Right forelimb (tissue), 1 donor: ENCODE data around the gene FAM156B.
A peak's percentile ranks its signal among the peaks of the same experiment; 100 is the strongest.
"Not testable (repeated sequence)": the region's sequence is repeated elsewhere in the genome, so short reads cannot be mapped to it uniquely, and the experiment has no call there.

ENCODE experiments used
- DNase-seq: peaks from one replicate; pipeline ENCODE4 v3.0.0-alpha.2; 2018

FAM156B gene

DNA sequence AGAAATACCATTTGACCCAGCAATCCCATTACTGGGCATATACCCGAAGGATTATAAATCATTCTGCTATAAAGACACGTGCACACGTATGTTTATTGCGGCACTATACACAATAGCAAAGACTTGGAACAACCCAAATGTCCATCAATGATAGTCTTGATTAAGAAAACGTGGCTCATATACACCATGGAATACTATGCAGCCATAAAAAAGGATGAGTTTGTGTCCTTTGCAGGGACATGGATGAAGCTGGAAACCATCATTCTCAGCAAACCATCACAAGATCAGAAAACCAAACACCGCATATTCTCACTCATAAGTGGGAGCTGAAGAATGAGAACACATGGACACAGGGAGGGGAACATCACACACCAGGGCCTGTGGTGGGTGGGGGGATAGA lies 33.1 kb downstream of the FAM156B start:
- DNase-seq, result not testable (repeated sequence)

DNA sequence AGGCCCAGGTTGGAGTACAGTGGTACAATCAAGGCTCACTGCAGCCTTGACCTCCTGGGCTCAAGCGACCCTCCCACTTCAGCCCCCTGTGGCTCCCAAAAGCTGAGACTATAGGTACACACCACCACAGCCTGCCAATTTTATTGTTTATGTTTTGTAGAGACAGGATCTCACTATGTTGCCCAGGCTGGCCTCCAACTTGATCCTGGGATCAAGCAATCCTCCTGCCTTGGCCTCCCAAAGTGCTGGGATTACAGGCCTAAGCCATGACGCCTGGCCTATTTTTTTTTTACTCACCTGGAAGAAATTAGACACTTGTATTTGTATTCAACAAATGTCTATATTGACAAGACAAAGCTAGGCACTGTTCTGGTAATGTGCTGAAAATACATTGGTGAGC lies 36.1 kb downstream of the FAM156B start:
- DNase-seq, result no peak

DNA sequence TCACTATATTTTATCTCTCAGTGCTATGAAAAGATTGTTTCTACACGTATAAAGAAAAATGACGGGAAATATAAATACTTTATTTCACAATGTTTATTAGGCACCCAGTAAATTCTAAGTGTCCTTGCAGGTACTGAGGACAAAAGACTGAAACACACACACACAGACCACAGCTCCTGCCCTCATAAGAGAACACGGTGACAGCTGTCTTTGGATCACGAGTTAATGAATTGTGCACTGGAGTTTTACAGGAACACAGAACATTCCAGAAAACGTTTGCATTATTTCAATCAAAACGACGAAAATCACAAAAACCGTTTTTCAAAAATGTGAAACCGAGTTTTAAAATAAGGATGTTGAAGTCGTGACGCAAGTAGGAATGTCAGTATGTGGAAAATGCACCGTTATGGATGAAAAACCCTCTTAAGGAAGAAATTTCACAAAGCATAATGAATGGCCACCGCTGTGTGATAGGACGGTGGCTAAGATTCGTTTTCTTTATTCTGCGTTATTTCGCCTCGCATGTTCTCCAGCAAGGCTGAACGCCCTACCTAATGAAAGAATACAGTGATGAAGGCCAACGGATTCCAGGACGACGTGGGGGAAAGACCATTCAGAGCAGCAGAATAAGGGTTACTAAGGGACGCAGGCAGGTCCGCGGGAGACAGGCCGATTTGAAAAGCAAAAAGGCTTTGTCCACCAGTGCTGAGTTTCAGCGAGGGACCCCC lies 37.0 kb downstream of the FAM156B start:
- no peak for DNase-seq

DNA sequence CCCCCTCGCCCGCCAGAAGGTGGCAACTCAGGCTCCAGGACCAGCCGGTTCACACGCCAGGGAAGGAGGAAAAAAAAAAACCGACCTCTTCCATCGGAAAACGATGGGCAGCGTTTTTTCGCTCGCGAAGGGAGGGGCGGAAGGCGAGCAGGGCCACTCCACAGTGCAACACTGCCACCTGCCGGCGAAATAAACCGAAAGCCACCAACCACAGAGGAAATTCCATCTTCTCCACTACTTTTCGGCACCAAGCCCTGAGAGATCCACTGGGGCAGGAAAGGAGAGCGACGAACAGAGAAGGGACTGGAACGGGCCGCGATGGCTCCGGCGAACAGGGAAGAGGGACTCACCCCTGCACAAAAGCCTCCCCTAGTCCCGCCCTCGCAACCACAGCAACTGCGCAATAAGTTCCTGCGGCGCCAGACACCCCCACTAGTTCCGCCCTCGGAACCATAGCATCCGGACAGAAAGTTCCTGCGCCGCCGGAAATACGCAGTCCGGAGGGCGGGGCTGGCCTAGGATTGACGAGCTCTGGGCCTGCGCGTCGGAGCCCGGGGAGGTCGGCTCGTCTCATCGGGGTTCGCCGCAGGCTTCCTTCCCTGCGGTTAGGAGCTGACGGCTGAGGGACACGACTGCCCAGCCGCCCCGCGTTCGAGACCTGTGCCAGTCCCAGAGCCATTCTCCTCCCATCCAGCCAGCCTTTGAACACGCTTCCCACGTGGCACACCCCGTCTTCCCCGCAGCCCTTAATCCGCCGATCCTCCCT lies 37.8 kb downstream of the FAM156B start:
- DNase-seq, result peak; percentile 93

DNA sequence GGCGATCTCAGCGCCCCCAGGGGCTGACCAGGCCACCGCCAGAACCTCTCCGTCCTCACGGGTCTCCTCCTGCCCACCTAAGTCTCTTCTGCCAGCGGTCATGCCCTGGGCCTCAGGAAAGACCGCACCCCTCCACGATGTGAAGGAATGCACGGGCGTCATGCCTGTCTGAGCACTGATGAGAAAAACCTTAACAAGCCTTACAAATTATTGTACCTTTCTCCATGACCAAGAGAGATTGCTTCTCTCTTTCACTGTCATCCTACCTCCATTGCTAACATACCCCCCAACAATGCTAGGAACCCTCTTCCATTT lies 38.3 kb downstream of the FAM156B start:
- DNase-seq, result not testable (repeated sequence)

DNA sequence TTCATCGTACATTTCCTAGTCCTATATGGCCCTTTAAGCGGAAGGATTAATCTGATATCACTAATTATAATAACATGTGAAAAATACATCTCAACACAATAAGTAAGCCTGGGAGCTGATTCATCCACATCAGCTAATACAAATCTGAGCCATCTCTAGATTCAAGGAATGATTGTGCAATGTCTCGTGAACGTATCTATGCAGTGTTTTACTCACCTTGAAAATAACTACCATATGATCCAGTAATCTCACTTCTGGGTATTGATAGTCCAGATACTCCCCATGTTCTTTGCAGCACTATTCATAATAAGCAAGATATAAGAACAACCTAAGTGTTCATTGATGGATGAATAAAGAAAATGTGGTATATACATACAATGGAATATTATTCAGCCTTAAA lies 43.6 kb downstream of the FAM156B start:
- DNase-seq, result not testable (repeated sequence)

DNA sequence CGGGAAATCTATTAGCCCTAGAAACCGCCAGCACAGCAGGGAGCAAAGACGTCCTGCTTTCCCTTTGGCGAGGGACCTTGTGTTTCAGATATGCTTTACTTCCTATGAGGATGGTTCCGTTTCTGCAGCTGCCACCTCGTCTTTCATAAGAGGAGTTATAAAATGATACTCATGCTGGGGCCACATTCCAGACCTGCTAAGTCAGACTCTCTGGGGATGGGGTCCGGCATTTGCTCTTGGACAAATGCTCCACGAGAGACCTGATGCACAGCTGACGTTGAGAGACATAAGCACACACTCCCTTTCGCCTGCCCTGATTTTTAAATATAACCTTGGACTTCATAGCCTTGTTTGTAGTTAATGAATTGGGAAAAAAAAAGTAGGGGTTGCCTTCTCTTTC lies 44.6 kb downstream of the FAM156B start:
- not testable (repeated sequence) for DNase-seq

DNA sequence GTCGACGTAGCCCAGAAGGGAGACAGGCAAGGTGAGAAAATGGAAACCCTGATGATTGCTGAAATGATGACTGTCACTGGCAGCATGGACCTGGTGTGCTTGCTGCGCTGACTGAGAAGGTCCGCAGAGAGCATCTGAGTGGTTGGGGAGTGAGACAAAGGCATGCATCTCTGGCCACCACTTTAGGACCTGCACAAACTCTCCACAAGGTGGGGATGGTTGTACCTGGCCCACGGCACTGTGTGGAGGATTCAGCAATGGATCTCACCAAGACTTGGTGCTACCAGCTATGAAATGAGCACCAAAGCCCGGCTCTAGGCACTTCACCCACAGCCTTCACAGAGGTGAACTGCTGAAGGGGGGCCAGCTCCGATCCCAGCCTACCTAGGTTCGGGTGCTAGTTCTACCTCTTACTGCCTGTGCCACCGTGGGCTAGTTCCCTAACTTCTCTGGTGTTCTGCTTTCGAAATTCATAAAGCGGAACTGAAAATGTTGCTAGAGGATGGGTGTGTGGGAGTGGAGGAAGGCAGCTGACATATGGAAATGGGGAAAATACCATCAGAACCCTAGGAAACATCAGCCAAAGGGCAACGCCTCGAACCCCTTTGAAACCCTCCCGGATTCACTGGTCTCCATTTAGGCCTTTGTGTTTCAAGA lies 48.8 kb downstream of the FAM156B start:
- not testable (repeated sequence) for DNase-seq

DNA sequence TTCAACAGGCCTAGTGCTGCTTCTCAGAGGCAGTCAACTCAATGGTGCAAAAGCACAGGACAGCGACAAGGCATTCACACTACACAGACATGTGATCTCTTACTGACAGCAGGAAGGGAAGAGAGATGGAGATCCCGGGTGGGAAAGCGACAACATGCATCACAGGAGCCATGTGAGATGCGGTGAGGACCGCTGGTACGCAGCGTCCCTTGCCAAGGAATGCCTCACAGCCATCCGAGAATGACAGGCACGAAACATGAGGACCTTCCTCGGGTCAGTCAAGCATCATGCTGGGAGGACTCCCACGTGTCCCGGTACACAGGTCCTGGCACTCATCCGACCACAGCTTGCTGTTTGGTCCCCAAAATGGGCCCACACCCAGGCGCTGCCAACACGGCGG lies 50.4 kb downstream of the FAM156B start:
- not testable (repeated sequence) for DNase-seq

DNA sequence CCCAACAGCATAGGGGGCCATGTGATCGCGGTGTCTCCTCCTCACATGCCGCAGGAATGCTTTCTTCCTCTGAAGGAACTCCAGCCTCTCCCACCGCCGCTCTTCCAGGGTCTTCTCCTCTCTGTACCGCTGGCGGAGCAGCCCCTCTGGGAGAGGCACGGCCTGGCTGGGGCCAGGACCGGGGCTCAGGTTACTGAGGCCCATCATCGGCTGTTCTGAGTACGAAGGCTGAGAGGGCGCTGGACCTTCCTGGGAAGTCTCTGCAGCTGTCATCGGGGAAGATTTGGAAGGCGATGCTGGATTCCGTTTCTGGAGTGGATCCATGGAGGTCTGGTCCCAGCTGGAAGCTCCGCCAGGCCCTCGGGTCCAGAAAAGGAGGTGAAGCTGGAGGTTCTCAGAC lies 51.1 kb downstream of the FAM156B start:
- not testable (repeated sequence) for DNase-seq

DNA sequence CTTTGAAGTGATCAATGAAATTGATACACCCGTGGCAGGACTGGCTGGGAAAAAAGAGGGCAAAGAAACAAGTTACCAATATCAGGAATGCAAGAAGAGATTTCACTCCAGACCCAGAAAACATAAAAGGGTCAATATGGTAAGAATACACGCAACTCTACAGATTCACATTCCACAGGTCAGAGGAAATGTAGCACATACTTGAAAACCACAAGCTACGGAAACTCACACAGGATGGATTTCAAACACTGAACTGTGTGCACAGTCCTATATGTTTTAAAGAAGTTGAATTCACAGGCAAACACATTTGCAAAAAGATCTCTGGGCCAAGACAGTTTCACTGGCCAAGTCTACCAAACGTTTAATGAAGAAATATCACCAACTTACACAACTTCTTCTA lies 52.2 kb downstream of the FAM156B start:
- not testable (repeated sequence) for DNase-seq

DNA sequence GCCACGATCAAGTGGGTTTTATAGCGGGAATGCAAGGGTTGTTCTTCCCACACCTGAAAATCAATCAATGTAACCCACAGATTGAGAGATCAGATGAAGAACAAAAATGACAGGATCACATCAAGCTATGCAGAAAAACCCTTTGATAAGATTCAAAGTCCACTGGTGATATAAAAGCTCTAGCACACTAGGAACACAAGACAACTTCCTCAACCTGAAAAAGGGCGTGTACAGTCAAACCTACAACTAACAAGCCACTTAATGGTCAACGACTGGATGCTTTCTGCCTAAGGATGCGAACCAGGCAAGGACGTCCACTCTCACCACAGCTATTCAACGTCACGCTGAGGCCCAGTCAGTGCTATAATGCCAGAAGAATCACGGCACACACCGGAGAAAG lies 52.8 kb downstream of the FAM156B start:
- not testable (repeated sequence) for DNase-seq
